HG03521 (cell line): ENCODE results near the gene CTSW.

Experiments
- ATAC-seq: cut with Tn5 transposase; IDR thresholded peaks from one replicate; pipeline ENCODE4 v1.9.1; 2021; ENCODE audit warnings: mild to moderate bottlenecking, moderate library complexity; ENCODE audit not compliant: unreplicated experiment

CTSW gene

DNA sequence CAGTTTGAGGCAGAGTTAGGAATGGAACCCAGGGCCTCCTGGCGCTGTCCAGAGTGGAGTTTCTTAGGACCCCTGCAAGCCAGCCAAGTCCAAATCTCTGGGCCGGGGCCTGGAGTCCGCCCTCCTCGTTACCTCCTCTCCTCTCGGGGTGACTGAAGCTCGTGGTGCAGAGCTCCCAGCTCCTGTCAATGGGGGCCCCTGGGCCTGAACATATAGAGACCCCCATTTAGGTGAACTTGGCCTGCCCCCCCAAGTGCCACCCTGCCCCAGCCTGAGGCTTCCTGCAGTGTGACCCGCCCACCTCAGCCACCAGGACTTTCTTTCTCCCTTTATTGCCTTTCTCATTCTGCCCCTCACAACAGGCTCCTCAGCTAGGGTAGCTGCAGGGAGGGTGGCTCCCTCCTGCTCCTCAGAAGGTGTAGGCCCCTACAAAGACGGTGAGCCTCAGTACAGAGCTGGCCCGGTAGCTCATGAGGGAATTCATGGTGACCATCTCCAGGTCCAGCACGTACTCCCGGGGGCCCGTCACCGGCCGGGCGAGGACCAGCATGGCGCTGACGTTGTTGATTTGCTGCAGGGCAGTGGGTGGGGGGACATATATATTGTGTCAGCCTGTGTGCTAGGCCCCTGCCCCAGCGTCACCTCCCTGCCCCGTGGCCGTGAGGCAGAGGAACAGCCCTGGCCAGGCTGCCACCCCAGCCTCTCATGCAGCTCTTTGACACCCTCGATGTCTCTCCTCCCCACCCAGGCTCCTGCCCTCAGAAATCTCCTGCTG is 12.9 kb upstream of the CTSW start:
- no peak for ATAC-seq

DNA sequence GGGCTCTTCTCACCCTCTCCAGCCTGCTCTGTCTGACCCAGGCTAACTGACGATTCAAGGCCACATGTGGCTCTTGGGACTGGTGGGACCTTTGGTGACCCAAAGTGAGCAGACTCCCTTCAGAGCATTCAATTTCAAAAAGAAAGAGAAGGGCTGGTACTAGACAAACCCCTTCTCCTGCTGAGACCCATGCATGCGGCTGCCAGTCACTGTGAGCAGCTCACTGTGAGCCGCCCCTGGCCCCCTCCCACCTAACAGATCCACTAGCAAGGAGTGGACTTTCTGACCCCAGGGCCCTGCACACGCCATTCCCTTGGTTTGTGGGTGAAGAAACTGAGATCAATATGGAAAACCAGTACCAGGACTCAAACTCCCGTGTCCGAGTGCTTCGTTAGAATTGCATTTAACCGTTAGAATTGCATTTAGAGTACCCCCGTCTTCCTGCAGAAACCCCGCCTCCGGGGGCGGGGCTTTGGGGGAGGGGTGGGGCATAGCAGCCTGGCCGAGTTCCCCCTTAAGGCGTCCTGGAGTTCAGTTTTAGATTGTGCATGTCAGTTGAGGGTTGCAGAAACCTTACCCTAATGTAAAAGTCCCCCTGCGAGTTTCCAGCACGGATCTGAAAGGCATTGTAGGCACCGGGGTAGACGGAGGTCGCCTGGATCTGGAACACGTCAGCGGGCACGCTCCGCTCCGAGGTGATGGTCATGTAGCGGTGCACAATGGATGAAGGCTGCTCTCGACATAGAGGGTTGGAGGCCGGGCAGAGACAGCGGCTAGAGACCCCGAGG is 12.2 kb upstream of the CTSW start:
- no peak for ATAC-seq

DNA sequence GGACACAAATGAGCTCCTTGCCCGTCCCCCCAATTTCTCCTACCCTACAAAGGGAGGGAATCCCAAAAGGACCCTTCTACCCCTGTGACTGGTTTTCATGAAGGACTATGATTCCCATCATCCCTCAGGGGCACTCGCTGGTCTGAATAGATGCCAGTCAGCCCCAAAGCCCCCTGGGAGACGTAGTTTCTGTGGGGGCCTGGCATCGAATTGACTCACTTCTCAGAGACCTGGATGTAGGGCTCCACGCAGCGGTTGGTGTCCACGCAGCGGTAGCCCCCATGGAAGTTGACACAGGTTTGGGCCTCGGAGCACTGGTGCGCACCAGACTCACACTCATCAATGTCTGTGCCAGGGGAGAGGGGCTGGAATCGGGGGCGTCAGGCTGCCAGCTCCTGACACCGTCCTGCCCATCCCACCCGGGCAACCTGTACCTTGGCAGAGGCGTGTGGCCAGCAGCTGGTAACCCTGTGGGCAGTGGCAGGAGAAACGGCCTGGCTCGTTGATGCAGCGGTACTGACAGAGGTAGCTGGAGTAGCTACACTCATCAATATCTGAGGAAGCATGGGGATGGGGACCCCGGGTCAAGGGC is 11.5 kb upstream of the CTSW start:
- no peak for ATAC-seq

DNA sequence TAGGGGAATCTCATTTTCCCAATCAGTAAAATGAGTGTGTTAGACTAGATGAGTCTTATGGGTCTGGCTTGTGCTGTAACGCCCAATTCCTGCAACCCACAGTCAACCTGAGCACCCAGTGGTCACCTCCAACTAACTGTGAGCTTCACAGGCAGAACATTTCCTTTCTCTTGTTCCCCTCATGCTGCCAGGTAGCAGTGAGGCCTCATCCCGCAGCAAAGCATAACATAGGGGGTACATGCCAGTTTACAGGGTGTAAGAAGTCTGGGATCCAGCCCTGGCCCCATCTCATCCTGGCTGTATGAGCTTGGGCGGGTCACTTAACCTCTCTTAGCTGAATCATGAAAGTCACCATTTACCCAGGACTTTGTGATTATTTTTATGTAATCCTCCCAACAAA is 10.7 kb upstream of the CTSW start:
- no peak for ATAC-seq

DNA sequence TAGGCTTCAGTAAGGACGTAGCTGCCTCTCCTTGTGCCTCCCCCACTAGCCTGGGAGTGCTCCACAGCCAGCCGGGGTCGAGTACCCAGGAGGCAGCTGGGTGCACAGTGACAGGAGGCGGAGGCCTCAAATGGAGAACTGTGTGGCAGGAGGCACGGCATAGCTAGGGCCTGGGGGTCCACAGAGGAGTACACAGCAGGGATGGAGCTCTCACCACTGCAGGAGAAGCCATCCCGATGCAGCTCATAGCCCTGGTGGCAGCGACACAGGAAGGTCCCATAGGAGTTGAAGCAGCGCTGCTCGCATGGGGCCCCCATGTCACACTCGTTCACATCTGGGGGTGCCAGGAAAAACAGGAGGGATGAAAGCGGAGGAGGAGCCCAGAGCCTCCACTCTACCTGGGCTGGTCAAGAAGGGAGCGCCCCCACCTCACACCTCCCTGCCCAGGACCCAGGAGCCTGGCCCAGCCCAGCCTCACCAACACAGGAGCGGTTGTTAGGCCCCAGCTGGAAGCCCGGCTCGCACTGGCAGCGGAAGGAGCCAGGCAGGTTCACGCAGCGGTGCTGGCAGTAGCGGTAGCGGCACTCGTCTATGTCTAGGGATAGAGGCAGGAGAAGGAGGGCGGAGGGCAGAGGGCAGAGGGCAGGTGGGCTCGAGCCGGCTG is 9.9 kb upstream of the CTSW start:
- ATAC-seq, result no peak

DNA sequence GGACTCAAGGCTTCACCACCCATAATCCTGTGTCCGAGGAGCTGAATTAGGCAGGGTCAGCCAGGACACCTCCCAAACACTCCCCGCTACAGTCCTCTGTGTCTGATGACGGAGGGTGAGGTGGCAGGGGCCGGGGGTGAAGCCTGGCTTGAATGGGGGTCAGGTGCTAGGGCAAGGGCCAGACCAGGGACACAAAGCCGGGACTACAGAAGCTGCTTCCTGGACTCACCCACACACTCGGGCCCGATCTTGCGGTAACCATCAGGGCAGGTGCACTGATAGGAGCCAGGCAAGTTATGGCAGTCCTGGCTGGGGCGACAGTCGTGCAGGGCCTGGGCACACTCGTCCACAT is 9.4 kb upstream of the CTSW start:
- ATAC-seq, result no peak

DNA sequence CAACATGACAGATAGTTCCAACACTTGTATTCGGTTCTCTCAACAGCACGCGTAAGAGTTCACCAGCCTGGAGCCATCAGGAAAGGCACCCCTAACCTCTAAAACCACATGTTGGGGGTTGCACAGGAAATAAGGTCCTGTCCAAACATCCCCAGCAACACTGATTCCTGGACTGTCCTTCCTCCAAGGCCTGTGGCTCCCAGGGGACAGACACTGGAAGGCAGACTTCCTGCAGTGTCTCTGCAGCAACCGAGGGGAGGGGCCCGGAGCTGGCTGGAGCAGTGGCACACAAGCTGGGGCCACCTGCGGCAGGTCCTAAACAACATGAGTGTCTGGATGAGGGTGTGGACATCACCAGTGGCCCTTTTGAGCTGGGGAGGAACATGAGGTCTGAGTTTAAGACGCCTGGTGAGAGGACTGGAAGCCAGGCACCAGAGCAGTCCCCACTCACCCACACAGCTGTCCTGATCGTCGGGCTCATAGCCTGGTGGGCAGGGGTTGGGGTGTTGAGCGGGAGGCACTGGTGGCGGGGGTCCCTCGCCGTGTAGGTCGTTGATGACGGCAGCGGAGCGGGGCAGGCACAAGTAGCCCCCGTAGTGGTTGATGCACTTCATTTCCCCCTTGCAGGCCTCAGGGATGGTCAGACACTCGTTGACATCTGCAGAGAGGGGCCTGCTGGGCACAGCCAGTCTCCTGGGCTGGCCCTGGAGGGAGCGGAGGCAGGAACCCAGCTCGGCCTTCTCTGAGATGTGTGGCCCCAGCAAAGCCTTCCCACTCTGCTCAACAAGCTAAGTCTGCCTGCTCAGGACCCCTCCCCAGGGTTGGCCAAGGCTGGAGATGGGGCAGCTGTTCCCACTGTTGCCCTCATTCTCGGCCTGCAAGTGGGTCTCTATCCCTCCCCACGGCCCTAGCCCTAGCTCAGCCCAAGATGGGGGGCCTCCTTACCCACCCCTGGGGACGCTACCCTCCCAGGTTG is 8.6 kb upstream of the CTSW start:
- ATAC-seq, result no peak

DNA sequence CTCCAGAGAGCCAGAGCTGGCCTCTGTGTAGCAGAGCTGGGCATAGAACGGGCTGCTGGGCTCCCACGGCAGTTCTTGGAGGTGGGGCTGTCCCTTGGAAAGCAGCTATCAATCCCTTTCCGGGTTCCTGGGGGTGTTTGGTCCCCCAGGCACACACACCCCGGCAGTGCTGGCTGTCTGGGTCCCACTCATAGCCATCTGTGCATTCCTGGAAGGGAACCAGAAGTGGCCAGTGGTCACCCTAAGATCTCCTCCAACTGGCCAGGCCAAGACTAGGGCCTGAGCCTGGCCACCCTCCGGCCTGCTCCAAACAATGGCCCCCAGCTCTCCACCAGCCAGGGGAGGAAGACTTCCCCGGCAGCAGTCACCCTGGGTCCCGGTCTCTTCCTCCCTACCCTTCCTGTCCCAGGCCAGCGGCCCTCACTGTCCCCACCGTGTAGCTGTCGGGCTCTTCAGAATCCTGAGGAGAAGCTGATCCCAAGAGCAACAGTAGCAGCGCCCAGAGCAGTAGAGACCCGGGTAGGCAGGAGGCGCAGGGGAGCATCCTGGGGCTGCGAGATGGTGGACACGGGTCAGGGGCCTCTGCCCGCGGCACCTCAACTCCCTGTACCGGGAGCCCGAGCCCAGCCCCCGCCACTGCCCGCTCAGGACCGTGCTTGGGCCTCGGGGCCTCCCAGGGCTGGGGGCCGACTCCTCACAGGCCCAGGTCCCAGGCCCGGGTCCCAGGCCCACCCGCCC is 7.7 kb upstream of the CTSW start:
- ATAC-seq, result no peak

DNA sequence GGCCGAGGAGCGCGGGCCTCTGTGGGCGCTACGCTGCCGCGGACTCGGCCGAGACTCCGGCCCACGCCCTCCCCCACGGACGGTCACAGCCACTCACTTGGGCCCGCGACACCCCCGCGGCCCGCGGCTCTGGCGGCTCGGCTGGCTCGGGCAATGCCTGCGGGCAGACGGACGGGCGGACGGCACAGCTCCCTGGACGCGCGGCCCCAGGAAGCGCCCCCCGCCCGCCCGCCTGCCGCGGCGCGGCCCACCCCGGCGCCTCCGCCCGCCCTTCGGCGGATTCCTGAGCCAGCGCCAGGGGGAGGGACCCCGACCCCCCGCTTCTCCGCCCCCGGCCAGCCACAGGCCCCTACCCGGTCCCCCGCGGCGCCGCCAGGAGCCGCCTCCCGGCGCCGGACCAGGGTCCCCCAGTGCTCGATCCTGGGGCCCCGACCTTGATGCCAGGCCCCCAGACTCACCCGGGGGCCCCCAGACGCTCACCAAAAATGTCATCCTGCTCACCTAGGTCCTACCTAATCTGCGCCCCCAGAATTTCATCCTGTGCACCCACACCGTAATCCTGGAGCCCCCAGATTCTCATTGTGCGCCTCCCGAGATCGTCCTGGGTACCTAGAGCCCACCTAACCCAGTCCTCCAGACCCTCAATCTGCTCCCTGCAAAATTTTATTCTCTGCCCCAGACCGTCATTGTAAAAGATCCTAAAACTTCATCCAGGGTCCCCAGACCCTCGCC is 6.9 kb upstream of the CTSW start, which contains the start of gene EFEMP2:
TSS of gene EFEMP2 (minus strand) at position 215 of the 732 bp plus-strand sequence. CDS start 446 bp downstream, outside the sequence.
- ATAC-seq, result no peak

DNA sequence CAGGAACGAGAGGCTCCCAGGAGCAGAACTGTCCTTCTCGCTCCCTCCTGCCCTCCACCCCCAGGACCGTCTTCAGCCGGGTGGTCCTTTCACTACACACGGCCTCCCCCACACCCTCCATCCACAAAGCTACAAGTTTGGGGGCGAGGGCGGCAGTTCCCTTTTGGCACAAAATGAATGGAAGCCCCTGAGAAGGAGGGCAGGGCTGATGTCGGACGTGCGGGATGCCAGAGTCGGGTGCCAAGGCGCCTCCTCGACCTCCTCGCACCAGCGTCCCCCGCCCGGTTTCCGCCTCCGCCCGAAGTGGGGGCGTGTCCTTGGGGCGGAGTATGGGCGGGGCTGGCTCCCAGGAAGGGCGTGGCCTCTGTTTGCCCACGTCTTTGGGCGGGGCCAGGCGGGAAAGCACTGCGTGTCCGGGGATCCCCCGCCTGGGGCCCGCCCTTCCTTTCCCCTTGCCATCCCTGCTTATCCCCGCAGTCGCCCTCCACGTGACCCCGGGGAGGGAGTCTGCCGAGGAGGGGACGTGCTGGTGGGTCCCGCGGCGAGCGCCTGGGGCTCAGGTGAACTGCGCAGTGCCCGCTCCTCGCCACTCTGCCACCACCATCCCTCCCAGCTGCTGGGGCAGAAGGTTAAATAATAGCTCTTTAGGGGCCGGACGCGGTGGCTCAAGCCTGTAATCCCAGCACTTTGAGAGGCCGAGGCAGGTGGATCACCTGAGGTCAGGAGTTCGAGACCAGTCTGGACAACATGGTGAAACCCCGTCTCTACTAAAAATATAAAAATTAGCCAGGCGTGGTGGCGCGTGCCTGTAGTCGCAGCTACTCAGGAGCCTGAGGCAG is 6.1 kb upstream of the CTSW start:
- ATAC-seq, result peak; percentile 87

DNA sequence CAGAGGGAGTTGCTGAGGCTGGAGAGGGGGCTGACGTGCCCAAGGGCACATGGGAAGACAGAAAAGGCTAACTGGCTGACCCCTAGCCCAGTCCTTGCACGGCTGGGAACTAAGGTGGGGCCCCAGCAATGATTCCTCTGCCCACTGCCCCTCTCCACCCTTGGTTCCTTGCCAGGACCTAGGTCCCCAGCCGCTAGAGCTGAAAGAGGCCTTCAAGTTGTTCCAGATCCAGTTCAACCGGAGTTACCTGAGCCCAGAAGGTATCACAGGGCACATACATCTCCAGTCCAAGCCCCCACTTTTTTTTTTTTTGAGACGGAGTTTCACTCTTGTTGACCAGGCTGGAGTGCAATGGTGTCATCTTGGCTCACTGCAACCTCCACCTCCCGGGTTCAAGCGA is 390 bp downstream of the CTSW start:
- ATAC-seq, result no peak

DNA sequence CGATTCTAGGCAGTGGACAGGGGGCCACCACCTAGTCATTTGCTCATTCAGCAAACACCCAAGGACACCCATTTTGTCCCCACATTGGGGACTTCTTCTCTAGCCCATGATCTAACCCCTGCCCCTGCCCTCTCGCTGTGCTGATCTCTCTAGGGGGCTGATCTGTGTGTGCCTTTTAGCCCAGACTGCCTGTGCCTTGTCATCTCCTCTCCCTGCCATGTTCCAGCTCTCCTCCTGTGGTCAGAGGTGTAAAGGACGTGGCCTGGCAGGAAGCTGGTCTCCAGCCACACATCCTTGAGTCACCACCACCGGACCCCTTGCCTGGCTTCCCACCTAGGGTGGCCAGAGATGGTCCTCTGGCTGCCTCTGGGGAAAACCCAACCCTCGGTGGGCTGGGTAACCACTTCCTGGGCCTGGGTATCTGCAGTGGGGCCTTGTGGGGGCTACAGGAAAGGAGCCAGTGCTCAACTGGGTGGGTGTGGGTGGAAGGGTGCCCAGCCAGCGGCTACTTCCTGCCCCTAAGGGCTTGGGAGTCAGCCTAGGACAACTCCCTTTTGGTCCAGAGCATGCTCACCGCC is 1.3 kb downstream of the CTSW start:
- no peak for ATAC-seq

DNA sequence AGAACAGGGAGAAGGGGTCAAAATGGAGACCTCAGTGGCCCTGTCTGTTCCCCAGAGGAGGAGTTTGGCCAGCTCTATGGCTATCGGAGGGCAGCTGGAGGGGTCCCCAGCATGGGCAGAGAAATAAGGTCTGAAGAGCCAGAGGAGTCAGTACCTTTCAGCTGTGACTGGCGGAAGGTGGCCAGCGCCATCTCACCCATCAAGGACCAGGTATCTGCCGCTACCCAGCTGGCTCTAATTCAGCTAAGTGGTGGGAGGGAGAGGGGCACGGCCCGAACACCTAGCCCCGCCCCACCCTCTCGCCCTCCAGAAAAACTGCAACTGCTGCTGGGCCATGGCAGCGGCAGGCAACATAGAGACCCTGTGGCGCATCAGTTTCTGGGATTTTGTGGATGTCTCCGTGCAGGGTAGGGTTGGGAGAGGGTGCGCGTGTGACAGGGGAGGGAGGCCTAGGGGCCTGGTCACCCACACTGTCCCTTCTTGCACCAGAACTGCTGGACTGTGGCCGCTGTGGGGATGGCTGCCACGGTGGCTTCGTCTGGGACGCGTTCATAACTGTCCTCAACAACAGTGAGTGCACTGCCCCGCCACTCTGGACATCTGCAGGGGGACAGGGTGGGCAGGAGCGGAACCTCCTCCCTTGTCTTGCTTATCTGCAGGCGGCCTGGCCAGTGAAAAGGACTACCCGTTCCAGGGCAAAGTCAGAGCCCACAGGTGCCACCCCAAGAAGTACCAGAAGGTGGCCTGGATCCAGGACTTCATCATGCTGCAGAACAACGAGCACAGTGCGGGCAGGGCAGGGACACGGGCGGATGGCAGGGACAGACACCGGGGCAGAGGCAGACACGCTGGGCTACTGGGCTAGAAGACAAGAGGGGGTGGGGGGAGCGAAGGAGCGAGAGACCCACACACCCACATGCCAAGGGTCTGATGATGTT is 2.8 kb downstream of the CTSW start:
- no peak for ATAC-seq

DNA sequence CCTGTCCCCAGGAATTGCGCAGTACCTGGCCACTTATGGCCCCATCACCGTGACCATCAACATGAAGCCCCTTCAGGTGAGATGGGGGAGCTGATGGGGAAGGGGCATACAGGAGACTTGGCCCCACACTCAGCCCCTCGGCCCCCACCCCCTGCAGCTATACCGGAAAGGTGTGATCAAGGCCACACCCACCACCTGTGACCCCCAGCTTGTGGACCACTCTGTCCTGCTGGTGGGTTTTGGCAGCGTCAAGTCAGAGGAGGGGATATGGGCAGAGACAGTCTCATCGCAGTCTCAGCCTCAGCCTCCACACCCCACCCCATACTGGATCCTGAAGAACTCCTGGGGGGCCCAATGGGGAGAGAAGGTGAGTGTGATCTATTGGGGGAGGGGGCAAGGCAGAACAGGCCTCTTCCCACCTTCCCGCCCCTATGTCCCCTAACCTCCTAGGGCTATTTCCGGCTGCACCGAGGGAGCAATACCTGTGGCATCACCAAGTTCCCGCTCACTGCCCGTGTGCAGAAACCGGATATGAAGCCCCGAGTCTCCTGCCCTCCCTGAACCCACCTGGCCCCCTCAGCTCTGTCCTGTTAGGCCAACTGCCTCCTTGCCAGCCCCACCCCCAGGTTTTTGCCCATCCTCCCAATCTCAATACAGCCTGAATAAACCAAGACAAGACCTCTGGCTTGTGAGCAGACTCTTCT is 3.6 kb downstream of the CTSW start:
- ATAC-seq, result no peak

DNA sequence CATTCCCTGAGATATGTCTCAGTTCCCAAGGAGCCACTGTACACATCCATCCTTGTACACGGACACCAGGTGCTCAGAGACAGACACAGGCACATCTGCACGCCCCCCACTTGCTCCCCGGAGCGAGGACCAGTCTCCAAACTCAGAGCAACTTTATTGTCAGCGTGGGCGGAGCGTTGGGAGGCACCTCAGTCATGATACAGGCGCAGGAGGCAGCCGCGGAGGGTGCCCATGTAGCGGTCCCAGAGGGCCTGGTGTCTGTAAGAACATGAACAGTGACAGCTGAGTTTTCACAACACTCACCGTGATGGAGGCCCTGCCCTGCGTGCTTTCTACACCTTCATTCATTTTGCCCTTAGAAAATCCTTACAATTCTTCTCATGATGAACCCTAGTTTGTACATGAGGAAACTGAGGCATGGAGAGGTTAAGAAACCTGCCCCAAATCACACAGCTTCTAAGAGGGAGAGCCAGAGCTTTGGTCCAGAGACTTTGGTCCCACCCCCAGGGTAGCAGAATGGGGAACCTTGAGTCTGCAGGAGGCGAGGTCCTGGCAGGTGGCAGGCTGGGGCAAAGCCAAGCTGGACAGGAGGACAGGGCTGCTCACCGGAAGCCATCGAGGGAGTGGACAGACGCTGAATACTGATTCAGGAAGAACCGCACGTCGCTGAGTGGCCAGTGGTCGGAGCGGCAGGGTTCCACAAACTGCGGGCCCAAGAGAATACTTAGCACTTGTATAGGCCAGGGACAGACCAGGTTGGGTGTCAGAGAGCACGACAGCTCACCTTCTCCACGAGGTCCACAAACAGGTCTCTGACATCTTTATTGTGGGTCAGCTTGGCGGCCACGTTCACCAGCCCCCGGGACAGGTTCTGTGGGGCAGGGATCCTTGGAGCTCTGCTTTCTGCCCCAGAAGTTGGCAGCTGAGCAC is 4.4 kb downstream of the CTSW start:
- ATAC-seq, result no peak
